Panc1 (cell line): ENCODE data around the gene NDP. TPM values are rescaled to one million over a fixed set of nuclear protein-coding genes. Genes with fewer than 3 reads are reported as not detected.

Source experiments
- ATAC-seq: fragments of 200-7000 bp; cut with Tn5 transposase; 2 replicates; pipeline ENCODE4 v1.9.1; 2020; ENCODE audit warnings: mild to moderate bottlenecking, moderate library complexity
- BruUV-seq: library from RNA; stranded (reverse); fragments of 400-500 nt; replicated peaks from 2 replicates; lab custom pipeline; 2021; lab: Mats Ljungman, UMichigan
- CTCF ChIA-PET: fragments of 300-600 bp; sonication (Branson Sonifier 250); formaldehyde crosslinking; loops from one replicate; lab custom pipeline; 2022; ENCODE audit warnings: antibody characterized with exemption; lab: Charles Lee
- POLR2A ChIA-PET: fragments of 300-600 bp; sonication (Branson Sonifier 250); formaldehyde crosslinking; loops from one replicate; lab custom pipeline; 2022; ENCODE audit warnings: antibody characterized with exemption; lab: Charles Lee
- DNase-seq: peaks from one replicate; pipeline ENCODE4 v3.0.0-alpha.2; 2010; ENCODE audit warnings: low read depth, low spot score
- H3K27ac ChIP-seq: 2 replicates; pipeline ENCODE4 v1.5.1; 2011; ENCODE audit warnings: mild to moderate bottlenecking, low read length, inconsistent platforms
- H3K27me3 ChIP-seq: fragments of 200-500 bp; sonication (Bioruptor generic); 2 replicates; pipeline ENCODE4 v1.6.0; 2014; ENCODE audit warnings: low read length, inconsistent platforms; ENCODE audit not compliant: control insufficient read depth, insufficient read depth
- H3K36me3 ChIP-seq: fragments of 200-500 bp; sonication (Bioruptor generic); 2 replicates; pipeline ENCODE4 v1.5.1; 2014; ENCODE audit warnings: inconsistent platforms, mild to moderate bottlenecking, low read length, moderate library complexity; ENCODE audit not compliant: control insufficient read depth, insufficient read depth
- H3K4me1 ChIP-seq: 2 replicates; pipeline ENCODE4 v1.5.1; 2011; ENCODE audit warnings: inconsistent platforms, mild to moderate bottlenecking, low read length, moderate library complexity; ENCODE audit not compliant: control insufficient read depth, insufficient read depth
- H3K4me3 ChIP-seq, 2 experiments: 2 replicates each; pipeline ENCODE4 v1.5.1; 2011 to 2012; ENCODE audit warnings: low read depth in 2 of 2, low read length in 2 of 2, mild to moderate bottlenecking in 2 of 2, inconsistent platforms in 1 of 2, moderate library complexity in 1 of 2
- H3K9me3 ChIP-seq: fragments of 200-500 bp; sonication (Bioruptor generic); 2 replicates; pipeline ENCODE4 v1.5.1; 2014; ENCODE audit warnings: low read depth, mild to moderate bottlenecking, inconsistent platforms, low read length, moderate library complexity; ENCODE audit not compliant: control insufficient read depth, insufficient read depth
- CTCF ChIP-seq: fragments of 450-650 bp; IDR thresholded peaks from 2 replicates; pipeline ENCODE4 v1.5.1; 2017; ENCODE audit warnings: mild to moderate bottlenecking
- POLR2AphosphoS5 ChIP-seq: IDR thresholded peaks from 2 replicates; pipeline ENCODE4 v1.6.1; 2012; ENCODE audit warnings: mild to moderate bottlenecking, low read depth, low read length, moderate library complexity
- REST ChIP-seq, 2 experiments: IDR thresholded peaks; 2 replicates each; pipeline ENCODE4 v1.6.1; 2011 to 2012; ENCODE audit warnings: low read depth in 2 of 2, control low read depth in 1 of 2, low read length in 1 of 2, mild to moderate bottlenecking in 1 of 2, moderate library complexity in 1 of 2; ENCODE audit not compliant: insufficient read depth in 1 of 2
- SIN3A ChIP-seq: IDR thresholded peaks from 2 replicates; pipeline ENCODE4 v1.6.1; 2012; ENCODE audit warnings: low read depth, mild to moderate bottlenecking, low read length, moderate library complexity, borderline replicate concordance; ENCODE audit not compliant: insufficient read depth
- TCF7L2 ChIP-seq: IDR thresholded peaks from 2 replicates; pipeline ENCODE4 v1.6.1; 2011; ENCODE audit warnings: mild to moderate bottlenecking, low read depth, low read length, inconsistent platforms
- in situ Hi-C: cut with HindIII; loops from 2 replicates; pipeline ENCODE4 v1.10.0; 2016; ENCODE audit warnings: low sequenced_read_pairs, low pct_unique_long_range_greater_than_20kb
- intact Hi-C: fragments of 100-400 bp; cut with micrococcal nuclease; formaldehyde crosslinking; loops from one replicate; pipeline ENCODE4 v1.10.0; 2022; ENCODE audit not compliant: unreplicated experiment
- total RNA-seq: library from RNA; stranded (reverse); gene quantifications from one replicate; pipeline ENCODE4 v1.2.1, GENCODE V29; 2021; ENCODE audit not compliant: unreplicated experiment

Gene NDP
- total RNA-seq, 1 experiment from 2014 or later, result not detected

GRCh38 chrX:43956034-43956433 lies 17.2 kb downstream of the NDP start:
- H3K4me3 ChIP-seq, result no peak overlapping the region
- no peaks in the 10 kb centered on the region for H3K4me1 ChIP-seq
- H3K36me3 ChIP-seq, result no peaks in the 10 kb centered on the region
- DNase-seq, result no peak
- in situ Hi-C loops, result no loop called here
- CTCF ChIA-PET, result no interaction called here
- H3K27ac ChIP-seq, result no peak overlapping the region
- no peaks in the 10 kb centered on the region for H3K27me3 ChIP-seq
- H3K9me3 ChIP-seq, result no peaks in the 10 kb centered on the region
- intact Hi-C loops, result no loop called here
- TF ChIP-seq SIN3A (no peak), REST (IDR thresholded peaks at IDR 0.05; ENCODE audit: insufficient read depth in 1 of 2, low read depth in 2 of 2, low read length in 1 of 2) (no peak), CTCF (no peak), TCF7L2 (no peak), POLR2AphosphoS5 (no peak)
- no TSS peak for BruUV-seq
- POLR2A ChIA-PET, result no interaction called here
- ATAC-seq, result no peak

- in situ Hi-C loops, result no loop called here
- ATAC-seq (no peak), DNase-seq (no peak)
- TF ChIP-seq CTCF, result no peak
- TF ChIP-seq POLR2AphosphoS5, result no peak
- no peak for TF ChIP-seq REST (IDR thresholded peaks at IDR 0.05; ENCODE audit: insufficient read depth in 1 of 2, low read depth in 2 of 2, low read length in 1 of 2)
- TF ChIP-seq TCF7L2, result no peak
- no peak for TF ChIP-seq SIN3A
- Histone ChIP-seq H3K4me1 (no peaks in the 10 kb centered on the region), H3K36me3 (no peaks in the 10 kb centered on the region), H3K27ac (no peak overlapping the region), H3K9me3 (no peaks in the 10 kb centered on the region), H3K4me3 (no peak overlapping the region), H3K27me3 (no peaks in the 10 kb centered on the region)
- CTCF ChIA-PET, result no interaction called here
- no TSS peak for BruUV-seq
- POLR2A ChIA-PET, result no interaction called here
- intact Hi-C loops, result no loop called here
These were observed 20.0 kb downstream of the NDP start for GRCh38 chrX:43953218-43953617.
